ENCODE results near the gene DYTN. TPM values are rescaled to one million over a fixed set of nuclear protein-coding genes. Genes with fewer than 3 reads are reported as not detected.

The DYTN gene
- total and polyA plus RNA-seq, 2 donors (not counting 3 experiments of a cell fraction or from before 2014, with no cell fraction given), result 0.06 to 0.62 TPM

GRCh38 chr2:206635015-206635414, 83.2 kb downstream of the DYTN start:
- POLR2A ChIA-PET, result no interaction called here
- FAIRE-seq (no peak), DNase-seq (ENCODE audit: low read depth, low spot score) (no peak)
- BruUV-seq (replicated peaks), result no TSS peak
- H2AFZ ChIP-seq (ENCODE audit: low read depth, low read length), result no peak overlapping the region
- no peaks in the 10 kb centered on the region for H3K9me3 ChIP-seq (replicated peaks; ENCODE audit: control insufficient read depth, insufficient read depth, low read length)
- intact Hi-C loops (cut with micrococcal nuclease) (no loop called here), dilution Hi-C loops (cut with MboI; ENCODE audit: extremely low pct_ligation_motif_present, low sequenced_read_pairs) (no loop called here)
- H3K9ac ChIP-seq (replicated peaks; ENCODE audit: extremely low read depth, insufficient read depth, low read length), result no peak overlapping the region
- no peaks in the 10 kb centered on the region for H3K79me2 ChIP-seq (ENCODE audit: control insufficient read depth, insufficient read depth, low read length)
- no peaks in the 10 kb centered on the region for H3K4me1 ChIP-seq (ENCODE audit: control insufficient read depth, extremely low read depth, insufficient read depth, low read length)
- H3K9me1 ChIP-seq (replicated peaks; ENCODE audit: control insufficient read depth, extremely low read depth, insufficient read depth, low read length), result no peaks in the 10 kb centered on the region
- TF ChIP-seq CTCF (IDR thresholded peaks at IDR 0.05; ENCODE audit: extremely low read depth in 1 of 2, insufficient read depth in 1 of 2, low read depth in 1 of 2, low read length in 2 of 2) (no peak), POLR2A (IDR thresholded peaks at IDR 0.05; ENCODE audit: low read depth, low read length) (no peak), POLR2AphosphoS5 (IDR thresholded peaks at IDR 0.05; ENCODE audit: insufficient read depth, low read depth, low read length) (no peak), EZH2 (IDR thresholded peaks at IDR 0.05; ENCODE audit: borderline replicate concordance, low read depth, low read length, severe bottlenecking) (no peak), MAX (IDR thresholded peaks at IDR 0.05; ENCODE audit: insufficient read depth, insufficient read length) (no peak), GATA2 (IDR thresholded peaks at IDR 0.05; ENCODE audit: insufficient read depth, insufficient read length, low read depth, low read length) (no peak), JUN (IDR thresholded peaks at IDR 0.05; ENCODE audit: borderline replicate concordance, insufficient read depth, insufficient read length, low read depth) (no peak), MYC (IDR thresholded peaks at IDR 0.05; ENCODE audit: low read depth, low read length) (no peak), FOS (IDR thresholded peaks at IDR 0.05; ENCODE audit: borderline replicate concordance, insufficient read depth, low read length) (no peak)
- H3K27me3 ChIP-seq (ENCODE audit: control insufficient read depth in 2 of 2, insufficient read depth in 2 of 2, low read length in 2 of 2), result peaks cover 0 to 3% of the 10 kb centered on the region in 2 experiments
- H3K36me3 ChIP-seq (ENCODE audit: control insufficient read depth in 2 of 2, extremely low read depth in 1 of 2, insufficient read depth in 2 of 2, low read length in 2 of 2), result no peaks in the 10 kb centered on the region
- CTCF ChIA-PET, result no interaction called here
- H3K4me2 ChIP-seq (ENCODE audit: insufficient read depth, low read length), result no peak overlapping the region
- H4K20me1 ChIP-seq (replicated peaks; ENCODE audit: control insufficient read depth, extremely low read depth, insufficient read depth, low read length), result no peaks in the 10 kb centered on the region
- no peak overlapping the region for H3K4me3 ChIP-seq (replicated peaks in 1 of 3; ENCODE audit: insufficient read depth in 1 of 3, low read depth in 1 of 3, low read length in 3 of 3)
- no peak overlapping the region for H3K27ac ChIP-seq (ENCODE audit: insufficient read depth, low read depth, low read length)

All from endothelial cell of umbilical vein (primary cell).